ENCODE data around the gene PTPRN2. TPM values are rescaled to one million over a fixed set of nuclear protein-coding genes. Genes with fewer than 3 reads are reported as not detected.
A peak's percentile ranks its signal among the peaks of the same experiment; 100 is the strongest.

PTPRN2 gene
- total RNA-seq, 1 donor from 2014 or later = 3.1 TPM

GRCh38 chr7:157809863-157810851 lies 777.5 kb downstream of the PTPRN2 start:
- DNase-seq = no peak

GRCh38 chr7:157809154-157809862 lies 778.3 kb downstream of the PTPRN2 start:
- no peak for DNase-seq

GRCh38 chr7:157808042-157808441 lies 779.6 kb downstream of the PTPRN2 start:
- DNase-seq = no peak

GRCh38 chr7:157807510-157807909 lies 780.1 kb downstream of the PTPRN2 start:
- peak; percentile 42 for DNase-seq

- DNase-seq = no peak
Observed at GRCh38 chr7:157806711-157807110, 780.9 kb downstream of the PTPRN2 start.

- DNase-seq = no peak
Observed at GRCh38 chr7:157805713-157806112, 781.9 kb downstream of the PTPRN2 start.

- DNase-seq = no peak
Observed at GRCh38 chr7:157803906-157804305, 783.7 kb downstream of the PTPRN2 start.

GRCh38 chr7:157801971-157802675 lies 785.5 kb downstream of the PTPRN2 start:
- no peak for DNase-seq

GRCh38 chr7:157801113-157801512 lies 786.5 kb downstream of the PTPRN2 start:
- DNase-seq = no peak

- DNase-seq = no peak
Observed at GRCh38 chr7:157800281-157800680, 787.3 kb downstream of the PTPRN2 start.

- no peak for DNase-seq
Observed at GRCh38 chr7:157799076-157799685, 788.4 kb downstream of the PTPRN2 start.

- DNase-seq = no peak
Observed at GRCh38 chr7:157797361-157797760, 790.3 kb downstream of the PTPRN2 start.

- no peak for DNase-seq
Observed at GRCh38 chr7:157796846-157797245, 790.8 kb downstream of the PTPRN2 start.

- no peak for DNase-seq
Observed at GRCh38 chr7:157795643-157796042, 792.0 kb downstream of the PTPRN2 start.

GRCh38 chr7:157795199-157795598 lies 792.4 kb downstream of the PTPRN2 start:
- DNase-seq = no peak

- DNase-seq = no peak
Observed at GRCh38 chr7:157794746-157795065, 792.9 kb downstream of the PTPRN2 start.

- DNase-seq = no peak
Observed at GRCh38 chr7:157793973-157794745, 793.5 kb downstream of the PTPRN2 start.

GRCh38 chr7:157793087-157793353 lies 794.6 kb downstream of the PTPRN2 start:
- DNase-seq = no peak

GRCh38 chr7:157792241-157793086 lies 795.2 kb downstream of the PTPRN2 start:
- no peak for DNase-seq

GRCh38 chr7:157791666-157792065 lies 796.0 kb downstream of the PTPRN2 start:
- DNase-seq = no peak

GRCh38 chr7:157791261-157791660 lies 796.4 kb downstream of the PTPRN2 start:
- DNase-seq = no peak
